HG03103 (cell line): ENCODE results near the gene SNRNP40.
"Not testable (repeated sequence)": the region's sequence is repeated elsewhere in the genome, so short reads cannot be mapped to it uniquely, and the experiment has no call there.

ENCODE experiments used
- ATAC-seq: cut with Tn5 transposase; IDR thresholded peaks from one replicate; pipeline ENCODE4 v1.9.1; 2021; ENCODE audit warnings: low read depth; ENCODE audit not compliant: unreplicated experiment

Gene SNRNP40

DNA sequence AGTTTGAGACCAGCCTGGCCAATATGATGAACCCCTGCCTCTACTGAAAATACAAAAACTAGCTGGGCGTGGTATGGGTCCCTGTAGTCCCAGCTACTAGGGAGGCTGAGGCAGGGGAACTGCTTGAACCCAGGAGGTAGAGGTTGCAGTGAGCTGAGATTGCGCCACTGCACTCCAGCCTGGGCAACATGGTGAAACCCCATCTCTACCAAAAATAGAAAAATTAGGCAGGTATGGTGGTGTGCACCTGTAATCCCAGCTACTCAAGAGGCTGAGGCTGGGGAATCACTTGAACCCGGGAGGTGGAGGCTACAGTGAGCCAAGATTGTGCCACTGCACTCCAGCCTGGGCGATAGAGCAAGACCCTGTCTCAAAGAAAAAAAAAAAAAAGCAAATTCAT is 8.8 kb downstream of the SNRNP40 start:
- not testable (repeated sequence) for ATAC-seq

- not testable (repeated sequence) for ATAC-seq
These were observed 14.2 kb downstream of the SNRNP40 start for GRCh38 chr1:31282426-31282825.

DNA sequence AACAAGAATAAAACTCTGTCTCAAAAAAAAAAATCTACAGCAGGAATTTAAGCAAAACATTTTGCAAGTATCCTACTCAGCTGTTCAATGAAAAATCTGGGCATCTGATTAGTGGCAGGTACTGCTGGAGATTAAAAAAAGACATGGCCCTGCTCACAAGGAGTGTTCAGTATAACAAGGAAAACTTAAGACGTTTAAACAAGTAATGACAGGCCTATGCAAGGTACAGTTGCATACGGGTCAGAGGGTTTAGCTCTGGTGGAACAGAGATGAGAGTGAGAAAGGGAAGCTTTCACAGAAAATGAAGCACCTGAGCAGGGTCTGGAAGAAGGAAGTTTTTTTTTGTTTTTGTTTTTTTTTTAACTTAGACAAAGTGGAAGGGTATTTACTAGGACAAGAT is 23.0 kb downstream of the SNRNP40 start:
- no peak for ATAC-seq

- no peak for ATAC-seq
These were observed 24.2 kb downstream of the SNRNP40 start for GRCh38 chr1:31272369-31272768.

DNA sequence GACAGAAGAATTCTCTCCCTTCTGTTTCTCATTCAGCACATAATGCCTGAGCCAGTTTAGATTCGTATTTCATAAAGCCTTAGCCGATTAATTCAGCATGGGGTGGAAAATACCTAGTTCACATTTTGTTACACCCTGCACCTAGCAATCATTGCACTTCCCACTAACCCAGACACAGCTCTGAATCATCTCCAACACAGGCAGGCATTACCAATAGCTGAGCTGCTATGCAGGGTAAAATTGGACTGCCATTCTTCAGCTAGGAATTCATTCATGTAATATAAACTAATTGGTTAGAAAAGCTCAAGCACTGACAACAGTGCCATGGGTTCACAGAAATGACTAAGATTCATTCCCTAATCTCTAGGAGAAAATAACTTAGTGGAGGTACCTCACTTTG is 30.0 kb downstream of the SNRNP40 start:
- no peak for ATAC-seq

- ATAC-seq: no peak
These were observed 31.7 kb downstream of the SNRNP40 start for GRCh38 chr1:31264790-31265386.

- ATAC-seq: no peak
These were observed 33.2 kb downstream of the SNRNP40 start for GRCh38 chr1:31263408-31263807.

- ATAC-seq: not testable (repeated sequence)
These were observed 34.2 kb downstream of the SNRNP40 start for GRCh38 chr1:31262393-31262792.

- no peak for ATAC-seq
These were observed 34.7 kb downstream of the SNRNP40 start for GRCh38 chr1:31261916-31262315.

DNA sequence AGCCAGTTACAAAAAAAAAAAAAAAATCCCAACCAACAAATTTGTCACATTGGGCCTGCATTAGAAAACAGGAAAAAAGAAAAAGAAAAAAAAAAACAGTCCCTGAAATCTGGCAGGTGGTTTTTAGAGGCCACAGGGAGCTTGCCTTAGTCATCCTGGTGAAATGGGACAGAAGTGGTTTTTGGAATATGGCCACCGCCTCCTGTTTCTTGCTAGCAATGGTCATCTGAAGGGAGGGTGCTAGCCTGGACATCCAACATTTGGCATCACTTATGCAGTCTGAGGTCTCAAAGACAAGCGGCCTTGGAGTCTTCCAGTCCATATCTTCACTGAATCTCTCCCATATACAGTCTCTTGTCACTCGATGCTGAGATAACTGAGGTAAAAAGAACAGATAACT is 36.8 kb downstream of the SNRNP40 start:
- no peak for ATAC-seq

DNA sequence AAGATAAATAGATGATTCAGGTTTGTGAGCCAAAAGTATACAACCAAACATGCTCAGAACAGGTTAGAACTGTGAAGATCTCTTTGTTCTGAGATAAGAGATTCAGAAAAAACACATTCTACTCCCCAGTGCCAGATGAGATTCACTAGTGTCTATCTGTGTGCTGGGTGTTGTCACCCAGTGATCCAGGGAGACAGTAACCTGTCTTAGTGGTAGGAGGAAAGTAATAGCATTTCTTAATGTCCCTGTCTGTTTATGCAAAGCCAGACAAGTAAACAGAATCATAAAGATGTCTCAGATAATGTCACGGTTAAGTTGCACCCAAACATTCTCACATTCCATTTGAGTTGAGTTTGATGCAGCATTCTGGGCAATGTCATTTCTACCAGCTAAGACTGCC is 38.0 kb downstream of the SNRNP40 start:
- ATAC-seq: no peak

- no peak for ATAC-seq
These were observed 39.4 kb downstream of the SNRNP40 start for GRCh38 chr1:31257213-31257612.

- no peak for ATAC-seq
These were observed 46.7 kb downstream of the SNRNP40 start for GRCh38 chr1:31249854-31250253.

GRCh38 chr1:31248276-31248675 is 48.3 kb downstream of the SNRNP40 start:
- ATAC-seq: no peak

- ATAC-seq: no peak
These were observed 52.3 kb downstream of the SNRNP40 start for GRCh38 chr1:31244326-31244725.

- no peak for ATAC-seq
These were observed 52.9 kb downstream of the SNRNP40 start for GRCh38 chr1:31243501-31244286.

- no peak for ATAC-seq
These were observed 55.3 kb downstream of the SNRNP40 start for GRCh38 chr1:31241321-31241720.

DNA sequence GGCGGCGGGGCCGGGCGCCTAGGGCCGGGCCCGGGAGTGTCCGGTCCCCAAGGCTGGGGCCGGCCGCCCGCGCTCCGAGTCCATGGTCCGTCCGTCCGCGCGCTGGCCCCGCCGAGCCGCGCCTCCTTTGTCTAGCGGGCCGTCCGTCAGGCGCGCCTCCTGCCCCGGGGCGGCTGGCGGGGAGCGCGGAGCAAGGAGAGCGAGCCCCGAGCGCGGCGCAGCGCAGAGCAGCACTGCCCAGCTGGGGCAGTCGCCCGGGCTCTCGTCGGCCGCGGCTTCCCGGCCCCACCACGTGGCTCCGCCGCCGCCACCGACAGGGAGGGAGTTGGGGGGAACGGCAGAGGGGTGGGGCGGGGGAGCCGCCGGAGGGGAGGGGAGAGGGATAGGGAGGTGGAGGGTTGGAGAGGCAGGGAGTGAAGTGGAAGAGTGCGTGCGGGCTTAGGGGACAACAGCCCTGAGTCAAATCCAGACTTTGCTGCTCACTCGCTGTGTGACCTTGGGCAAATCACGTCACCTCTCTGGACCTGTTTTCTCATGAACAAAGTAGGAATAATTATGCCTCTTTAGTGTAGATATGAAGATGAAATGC is 56.8 kb downstream of the SNRNP40 start, which contains the start of gene NKAIN1:
Gene NKAIN1 (minus strand): TSS at position 235 of the 589 bp plus-strand sequence. CDS start 340 bp downstream, outside the sequence.
- ATAC-seq: no peak

GRCh38 chr1:31238986-31239613 is 57.5 kb downstream of the SNRNP40 start:
- no peak for ATAC-seq

DNA sequence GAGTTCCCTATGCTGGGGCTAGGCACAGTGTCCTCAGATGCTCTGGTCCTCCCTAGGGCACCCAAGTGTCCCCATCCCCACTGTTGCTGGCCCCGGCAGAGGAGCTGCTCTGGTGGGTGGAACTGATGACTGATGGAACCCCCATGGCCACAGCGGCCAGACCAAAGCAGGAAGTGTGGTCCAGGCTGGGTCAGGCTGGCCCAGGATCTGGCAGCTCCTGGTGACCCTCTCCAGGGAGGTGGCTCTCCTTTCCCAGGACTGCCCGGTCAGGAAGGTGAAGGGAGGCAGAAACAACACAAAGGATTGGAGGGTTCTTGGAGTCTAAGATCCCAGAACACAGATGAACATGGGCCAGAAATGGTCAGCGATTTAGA is 58.0 kb downstream of the SNRNP40 start:
- no peak for ATAC-seq

DNA sequence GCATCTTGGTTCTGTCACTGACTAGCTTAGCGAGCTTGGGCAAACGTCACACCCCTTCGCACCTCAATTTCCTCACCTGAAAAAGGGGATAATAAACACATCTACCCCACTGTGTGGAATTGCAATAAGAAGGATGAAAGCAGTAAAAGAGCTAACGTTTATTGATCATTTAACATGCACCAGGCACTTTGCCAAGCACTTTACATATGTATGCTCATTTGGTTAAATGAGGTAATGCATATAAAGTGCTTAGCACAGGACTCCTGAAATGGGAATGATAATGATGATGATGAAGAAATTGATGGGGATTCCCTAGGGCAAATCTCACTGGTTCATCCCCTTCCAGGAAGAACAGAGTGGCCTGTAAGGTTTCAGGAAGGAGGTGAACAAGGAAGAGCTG is 61.7 kb downstream of the SNRNP40 start:
- ATAC-seq: no peak
